NK-92 treated with Interleukin-12 subunit alpha and Interleukin-12 subunit beta, amount 100 ng/mL, for 24 hours (cell line): ENCODE results near the gene C1QC.
"Not testable (repeated sequence)": the region's sequence is repeated elsewhere in the genome, so short reads cannot be mapped to it uniquely, and the experiment has no call there.

Source experiments
- DNase-seq: peaks from one replicate; lab custom pipeline; 2025; lab: John Stamatoyannopoulos, UW

Gene C1QC

GRCh38 chr1:22651941-22652856, 8.8 kb downstream of the C1QC start:
- no peak for DNase-seq

- no peak for DNase-seq
Measured at GRCh38 chr1:22652881-22653316, 9.5 kb downstream of the C1QC start, which contains the start of gene C1QB. TSS of gene C1QB (plus strand) at chr1:22653236. CDS start at chr1:22659463, 6,227 bp downstream.

DNA sequence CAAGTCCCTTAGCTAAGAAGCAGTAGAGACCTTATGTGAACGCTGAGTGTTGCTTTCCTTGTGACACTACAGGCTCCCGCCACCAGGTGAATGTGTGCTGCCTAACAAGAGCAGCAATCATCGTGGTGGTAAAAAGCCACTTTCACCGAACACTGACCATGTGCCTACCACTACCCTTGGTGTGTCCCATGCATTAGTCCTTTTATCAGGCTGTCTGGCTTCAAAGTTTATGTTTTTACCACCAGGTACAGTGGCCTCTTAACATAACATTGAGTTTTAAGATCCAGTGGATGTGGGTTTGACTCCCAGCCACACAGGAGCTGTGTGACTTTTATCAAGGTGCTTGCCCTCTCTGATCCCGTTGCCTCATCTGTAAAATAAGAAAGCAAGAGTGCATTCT, 11.3 kb downstream of the C1QC start:
- DNase-seq = no peak

DNA sequence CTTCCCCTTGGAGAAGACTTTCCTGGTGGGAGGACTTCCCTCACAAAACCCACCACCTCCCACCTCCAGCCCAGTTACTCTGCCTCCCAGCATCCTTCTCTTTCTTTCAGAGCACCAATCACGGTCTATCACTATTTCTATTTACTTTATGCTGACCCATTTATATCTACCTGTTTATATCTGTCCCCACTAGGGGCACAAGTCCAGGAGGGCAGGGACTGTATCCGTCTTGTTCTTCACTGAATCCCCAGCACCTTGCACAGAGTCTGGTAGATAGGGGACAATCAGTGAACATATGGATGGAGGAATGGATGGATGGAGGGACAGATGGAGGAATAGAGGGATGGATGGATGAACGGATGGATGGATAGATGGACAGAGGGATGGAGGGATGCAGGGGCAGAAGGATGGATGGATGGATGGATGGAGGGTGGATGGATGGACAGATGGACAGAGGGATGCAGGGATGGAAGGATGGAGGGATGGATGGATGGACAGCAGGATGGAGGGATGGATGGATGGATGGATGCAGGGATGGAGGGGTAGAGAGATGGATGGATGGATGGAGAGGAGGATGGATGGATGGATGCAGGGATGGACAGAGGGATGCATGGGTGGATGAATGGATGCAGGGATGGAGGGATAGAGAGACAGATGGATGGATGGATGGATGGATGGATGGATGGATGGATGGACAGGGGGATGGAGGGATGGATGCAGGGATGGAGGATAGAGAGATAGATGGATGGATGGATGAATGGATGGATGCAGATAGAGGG, 15.1 kb downstream of the C1QC start:
- DNase-seq = no peak

- no peak for DNase-seq
Measured at GRCh38 chr1:22660716-22661241, 17.3 kb downstream of the C1QC start.

GRCh38 chr1:22661880-22662279, 18.4 kb downstream of the C1QC start:
- no peak for DNase-seq

- DNase-seq = no peak
Measured at GRCh38 chr1:22662318-22662717, 18.9 kb downstream of the C1QC start.

- DNase-seq = no peak
Measured at GRCh38 chr1:22662986-22663408, 19.6 kb downstream of the C1QC start.

GRCh38 chr1:22665752-22666151, 22.3 kb downstream of the C1QC start:
- no peak for DNase-seq

GRCh38 chr1:22666412-22666811, 23.0 kb downstream of the C1QC start:
- DNase-seq = no peak

- not testable (repeated sequence) for DNase-seq
Measured at GRCh38 chr1:22668840-22669239, 25.4 kb downstream of the C1QC start.

GRCh38 chr1:22670352-22670975, 27.0 kb downstream of the C1QC start:
- DNase-seq = no peak

- DNase-seq = no peak
Measured at GRCh38 chr1:22671999-22672398, 28.6 kb downstream of the C1QC start.

- DNase-seq = no peak
Measured at GRCh38 chr1:22673486-22674409, 30.3 kb downstream of the C1QC start.

DNA sequence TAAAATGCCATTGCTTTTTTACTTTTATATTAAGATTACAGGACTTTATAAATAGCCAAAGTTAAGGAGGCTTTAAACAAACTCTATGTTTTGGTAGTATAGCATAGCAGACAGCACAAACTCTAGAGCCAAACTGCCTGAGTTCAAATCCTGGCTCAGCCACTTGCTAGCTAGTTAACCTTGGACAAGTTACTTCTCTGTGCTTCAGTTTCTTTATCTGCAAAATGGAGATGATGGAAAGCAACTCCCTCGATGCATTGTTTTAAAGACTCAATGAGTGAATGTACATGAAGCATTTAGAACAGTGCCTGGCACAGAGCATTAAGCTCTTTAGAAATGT, 30.9 kb downstream of the C1QC start:
- DNase-seq = no peak

DNA sequence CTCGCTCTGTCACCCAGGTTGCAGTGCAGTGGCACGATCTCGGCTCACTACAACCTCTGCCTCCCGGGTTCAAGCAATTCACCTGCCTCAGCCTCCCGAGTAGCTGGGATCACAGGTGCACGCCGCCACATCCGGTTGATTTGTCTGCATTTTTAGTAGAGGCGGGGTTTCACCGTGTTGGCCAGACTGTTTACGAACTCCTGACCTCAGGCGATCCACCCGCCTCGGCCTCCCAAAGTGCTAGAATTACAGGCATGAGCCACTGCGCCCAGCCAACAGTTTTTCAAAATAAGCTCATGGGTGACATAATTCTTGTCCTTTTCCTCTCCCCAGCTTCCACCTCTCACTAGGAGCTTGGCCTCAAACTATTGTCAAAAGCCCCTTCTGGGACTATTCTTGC, 32.7 kb downstream of the C1QC start:
- not testable (repeated sequence) for DNase-seq

- DNase-seq = no peak
Measured at GRCh38 chr1:22676916-22677583, 33.6 kb downstream of the C1QC start.

DNA sequence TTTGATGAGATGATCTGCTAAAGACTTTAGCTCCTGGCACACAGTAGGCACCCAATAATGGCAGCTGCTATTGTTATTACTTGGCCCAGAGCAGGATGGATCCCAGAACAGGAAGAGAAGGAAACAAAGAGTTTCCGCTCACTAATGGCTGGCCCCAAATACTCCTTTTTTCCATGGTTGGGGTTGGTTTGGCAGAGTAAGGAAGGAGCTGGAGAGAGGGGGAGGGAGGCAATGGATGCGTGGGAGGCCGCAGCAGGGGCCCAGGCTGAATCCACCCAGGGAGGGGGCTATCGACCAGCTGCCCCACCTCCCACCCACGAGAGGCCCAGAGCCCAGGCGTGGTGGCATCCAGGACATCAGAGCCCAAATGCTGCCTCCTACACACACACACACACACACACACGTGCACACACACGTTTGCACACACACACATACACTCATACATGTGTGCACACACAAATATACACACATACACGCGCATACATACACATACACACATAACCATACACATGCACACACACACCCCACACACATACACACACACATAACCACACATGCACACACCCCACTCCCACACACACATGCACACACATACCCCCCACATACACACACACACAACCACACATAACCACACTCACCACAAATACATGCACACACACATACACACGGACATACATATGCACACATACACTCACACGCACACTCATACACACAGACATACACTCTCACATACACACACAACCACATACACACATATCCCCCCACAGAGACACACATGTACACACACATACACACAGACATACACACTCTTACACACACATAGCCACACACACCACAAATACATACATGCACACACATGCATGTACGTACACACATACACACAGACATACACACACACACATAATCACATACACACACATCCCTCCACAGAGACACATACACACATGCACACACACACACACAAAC, 34.8 kb downstream of the C1QC start:
- no peak for DNase-seq

DNA sequence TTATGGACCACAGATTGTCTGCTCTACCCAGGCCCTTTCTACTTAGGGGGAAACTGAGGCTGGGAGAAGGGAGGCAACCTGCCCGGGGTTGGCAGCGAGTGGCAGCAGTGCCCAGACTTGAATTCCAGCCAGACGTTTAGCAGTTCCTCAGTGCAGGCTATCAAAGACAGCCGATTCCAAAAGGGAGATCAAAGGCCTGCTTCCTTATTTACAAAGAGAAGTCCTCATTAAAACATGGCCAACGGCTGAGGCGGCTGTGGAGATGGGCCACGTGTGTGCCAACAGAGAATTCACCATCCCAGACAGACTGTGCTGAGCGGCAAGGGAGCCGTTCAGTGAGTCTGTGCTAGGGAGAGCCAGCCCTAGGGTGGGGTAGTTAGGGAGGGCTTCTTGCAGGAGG, 37.3 kb downstream of the C1QC start:
- no peak for DNase-seq
